ENCODE data around the gene CD44.

The CD44 gene

DNA sequence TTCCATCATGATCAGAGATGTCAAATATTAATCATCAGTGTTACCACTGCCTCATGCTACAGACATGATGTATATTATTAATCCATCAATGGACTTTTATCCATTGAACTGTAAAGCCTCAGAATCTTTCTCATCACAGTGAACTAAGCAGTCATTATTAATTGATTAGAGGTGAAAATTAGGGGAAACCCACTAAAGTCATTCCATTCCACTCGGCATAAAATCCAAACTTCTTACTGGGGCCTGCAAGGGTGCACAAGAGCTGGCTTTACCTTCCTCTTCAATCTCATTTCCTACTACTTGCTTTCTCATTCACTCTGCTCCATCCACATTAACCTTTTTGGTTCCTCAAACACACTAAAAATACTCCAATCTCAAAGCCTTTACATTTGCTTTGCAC lies 7.9 kb upstream of the CD44 start:
- H3K4me2 ChIP-seq (ENCODE audit: low read length): peak overlapping the region; percentile 69
- no peak for TF ChIP-seq EZH2phosphoT487 (IDR thresholded peaks at IDR 0.05; ENCODE audit: low read depth)
- peaks cover 48% of the 10 kb centered on the region for H3K79me2 ChIP-seq (ENCODE audit: low read length)
- H3K36me3 ChIP-seq (replicated peaks; ENCODE audit: low read depth, low read length): no peaks in the 10 kb centered on the region
- H3K27me3 ChIP-seq (ENCODE audit: low read depth, low read length): no peaks in the 10 kb centered on the region
- H3K4me1 ChIP-seq (ENCODE audit: low read length): peaks cover 95% of the 10 kb centered on the region
- H3K9me3 ChIP-seq (ENCODE audit: insufficient read depth, low read length): no peaks in the 10 kb centered on the region
- H4K20me1 ChIP-seq (ENCODE audit: insufficient read depth, low read length): no peaks in the 10 kb centered on the region
- H3K4me3 ChIP-seq (ENCODE audit: low read length): peak overlapping the region; percentile 51
- H3K9ac ChIP-seq (ENCODE audit: low read length): peak overlapping the region; percentile 75
- peak overlapping the region; percentile 95 for H3K27ac ChIP-seq (ENCODE audit: low read length)
- no peak overlapping the region for H2AFZ ChIP-seq (ENCODE audit: low read depth, low read length)

GRCh38 chr11:35131886-35132285 lies 7.1 kb upstream of the CD44 start:
- no peaks in the 10 kb centered on the region for H3K36me3 ChIP-seq (replicated peaks; ENCODE audit: low read depth, low read length)
- H4K20me1 ChIP-seq (ENCODE audit: insufficient read depth, low read length): no peaks in the 10 kb centered on the region
- no peak for TF ChIP-seq EZH2phosphoT487 (IDR thresholded peaks at IDR 0.05; ENCODE audit: low read depth)
- TF ChIP-seq, protein P1, sequence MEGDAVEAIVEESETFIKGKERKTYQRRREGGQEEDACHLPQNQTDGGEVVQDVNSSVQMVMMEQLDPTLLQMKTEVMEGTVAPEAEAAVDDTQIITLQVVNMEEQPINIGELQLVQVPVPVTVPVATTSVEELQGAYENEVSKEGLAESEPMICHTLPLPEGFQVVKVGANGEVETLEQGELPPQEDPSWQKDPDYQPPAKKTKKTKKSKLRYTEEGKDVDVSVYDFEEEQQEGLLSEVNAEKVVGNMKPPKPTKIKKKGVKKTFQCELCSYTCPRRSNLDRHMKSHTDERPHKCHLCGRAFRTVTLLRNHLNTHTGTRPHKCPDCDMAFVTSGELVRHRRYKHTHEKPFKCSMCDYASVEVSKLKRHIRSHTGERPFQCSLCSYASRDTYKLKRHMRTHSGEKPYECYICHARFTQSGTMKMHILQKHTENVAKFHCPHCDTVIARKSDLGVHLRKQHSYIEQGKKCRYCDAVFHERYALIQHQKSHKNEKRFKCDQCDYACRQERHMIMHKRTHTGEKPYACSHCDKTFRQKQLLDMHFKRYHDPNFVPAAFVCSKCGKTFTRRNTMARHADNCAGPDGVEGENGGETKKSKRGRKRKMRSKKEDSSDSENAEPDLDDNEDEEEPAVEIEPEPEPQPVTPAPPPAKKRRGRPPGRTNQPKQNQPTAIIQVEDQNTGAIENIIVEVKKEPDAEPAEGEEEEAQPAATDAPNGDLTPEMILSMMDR (IDR thresholded peaks at IDR 0.05; ENCODE audit: low read depth, low read length): no peak
- peaks cover 97% of the 10 kb centered on the region for H3K4me1 ChIP-seq (ENCODE audit: low read length)
- no peaks in the 10 kb centered on the region for H3K9me3 ChIP-seq (ENCODE audit: insufficient read depth, low read length)
- H3K27me3 ChIP-seq (ENCODE audit: low read depth, low read length): no peaks in the 10 kb centered on the region
- peak overlapping the region; percentile 75 for H3K9ac ChIP-seq (ENCODE audit: low read length)
- peak overlapping the region; percentile 95 for H3K27ac ChIP-seq (ENCODE audit: low read length)
- H3K79me2 ChIP-seq (ENCODE audit: low read length): peaks cover 56% of the 10 kb centered on the region
- H3K4me2 ChIP-seq (ENCODE audit: low read length): peak overlapping the region; percentile 69
- no peak overlapping the region for H2AFZ ChIP-seq (ENCODE audit: low read depth, low read length)
- H3K4me3 ChIP-seq (ENCODE audit: low read length): peak overlapping the region; percentile 51

- Histone ChIP-seq H3K4me3 (ENCODE audit: low read length) (peak overlapping the region; percentile 51; the same call in 1 of the 2 replicates), H3K9ac (ENCODE audit: low read length) (peak overlapping the region; percentile 75; the same call in 1 of the 2 replicates), H3K79me2 (ENCODE audit: low read length) (peaks cover 72% of the 10 kb centered on the region), H2AFZ (ENCODE audit: low read depth, low read length) (no peak overlapping the region), H3K9me3 (ENCODE audit: insufficient read depth, low read length) (no peaks in the 10 kb centered on the region), H3K4me2 (ENCODE audit: low read length) (peak overlapping the region; percentile 69), H3K36me3 (replicated peaks; ENCODE audit: low read depth, low read length) (no peaks in the 10 kb centered on the region), H3K27me3 (ENCODE audit: low read depth, low read length) (no peaks in the 10 kb centered on the region), H3K4me1 (ENCODE audit: low read length) (peaks cover 95% of the 10 kb centered on the region), H3K27ac (ENCODE audit: low read length) (peak overlapping the region; percentile 95), H4K20me1 (ENCODE audit: insufficient read depth, low read length) (no peaks in the 10 kb centered on the region)
- no peak for TF ChIP-seq EZH2phosphoT487 (IDR thresholded peaks at IDR 0.05; ENCODE audit: low read depth)
- TF ChIP-seq, protein P1 (IDR thresholded peaks at IDR 0.05; ENCODE audit: low read depth, low read length): no peak
These were observed 5.3 kb upstream of the CD44 start for GRCh38 chr11:35133656-35134055.

DNA sequence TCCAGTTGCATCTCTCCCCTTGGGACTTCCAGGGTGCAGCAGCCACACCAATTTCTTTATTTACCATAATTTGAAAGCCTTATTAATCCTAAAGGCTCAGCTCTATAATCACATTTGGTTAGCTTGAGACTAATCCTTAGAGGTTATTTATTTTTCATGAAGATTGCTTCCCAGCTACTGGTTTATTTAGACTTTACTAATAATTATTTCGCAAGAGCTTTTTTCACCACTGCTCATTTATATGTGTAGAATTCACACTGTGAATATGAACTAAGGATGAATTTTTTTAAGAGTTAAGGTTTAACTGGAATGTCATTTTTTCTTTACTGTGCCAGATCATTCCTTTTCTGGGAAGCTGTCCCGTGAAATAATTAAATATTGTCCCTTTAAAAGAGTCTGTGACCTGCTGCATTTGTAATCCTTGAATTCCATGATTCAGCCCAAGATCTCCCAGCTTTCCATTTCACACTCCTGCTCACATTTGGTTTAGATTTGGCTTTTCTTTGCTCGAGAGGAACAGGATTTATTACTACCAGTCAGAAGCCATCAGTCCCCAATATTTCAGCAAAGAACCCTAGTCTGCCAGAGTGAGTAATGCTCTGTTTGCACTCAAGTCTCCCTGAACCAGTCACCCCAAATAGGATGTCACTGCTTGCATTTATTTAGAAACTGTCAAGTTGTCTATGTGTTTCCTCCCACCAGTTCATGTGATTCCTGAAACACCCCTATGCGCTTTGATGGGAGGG lies 4.4 kb upstream of the CD44 start:
- H3K4me3 ChIP-seq (ENCODE audit: low read length): no peak overlapping the region
- 0 out of 2 replicates have a peak overlapping the region, but pooled peaks have one; percentile 3 for H3K9ac ChIP-seq (ENCODE audit: low read length)
- no peak for TF ChIP-seq EZH2phosphoT487 (IDR thresholded peaks at IDR 0.05; ENCODE audit: low read depth)
- H3K79me2 ChIP-seq (ENCODE audit: low read length): peaks cover 77% of the 10 kb centered on the region
- no peaks in the 10 kb centered on the region for H4K20me1 ChIP-seq (ENCODE audit: insufficient read depth, low read length)
- H3K9me3 ChIP-seq (ENCODE audit: insufficient read depth, low read length): no peaks in the 10 kb centered on the region
- no peak overlapping the region for H2AFZ ChIP-seq (ENCODE audit: low read depth, low read length)
- H3K4me1 ChIP-seq (ENCODE audit: low read length): peaks cover 88% of the 10 kb centered on the region
- peaks cover 4% of the 10 kb centered on the region for H3K36me3 ChIP-seq (replicated peaks; ENCODE audit: low read depth, low read length)
- no peaks in the 10 kb centered on the region for H3K27me3 ChIP-seq (ENCODE audit: low read depth, low read length)
- 0 out of 2 replicates have a peak overlapping the region, but pooled peaks have one; percentile 98 for H3K4me2 ChIP-seq (ENCODE audit: low read length)
- H3K27ac ChIP-seq (ENCODE audit: low read length): no peak overlapping the region

DNA sequence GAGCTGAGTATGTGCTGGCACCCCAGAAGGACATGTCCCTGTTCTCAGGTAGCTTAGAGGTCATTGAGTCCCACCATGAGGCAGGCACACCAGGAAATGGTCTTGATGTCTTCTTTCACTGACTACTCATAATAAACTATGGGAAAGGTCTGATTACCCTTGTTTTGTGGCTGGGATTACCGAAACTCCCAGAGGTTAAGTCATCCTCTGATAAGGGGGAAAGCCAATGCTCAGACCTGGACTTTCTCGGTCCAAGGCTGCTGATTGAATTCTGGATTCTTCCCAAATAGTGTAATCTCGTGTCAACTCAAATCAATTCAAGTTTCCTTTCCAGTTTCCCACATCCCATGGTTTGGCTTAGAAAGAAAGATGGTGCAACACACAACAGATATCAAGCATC lies 3.7 kb upstream of the CD44 start:
- no peak overlapping the region for H3K9ac ChIP-seq (ENCODE audit: low read length)
- peaks cover 6% of the 10 kb centered on the region for H4K20me1 ChIP-seq (ENCODE audit: insufficient read depth, low read length)
- TF ChIP-seq, protein P1 (IDR thresholded peaks at IDR 0.05; ENCODE audit: low read depth, low read length): no peak
- TF ChIP-seq EZH2phosphoT487 (IDR thresholded peaks at IDR 0.05; ENCODE audit: low read depth): no peak
- no peak overlapping the region for H2AFZ ChIP-seq (ENCODE audit: low read depth, low read length)
- peaks cover 81% of the 10 kb centered on the region for H3K4me1 ChIP-seq (ENCODE audit: low read length)
- H3K27ac ChIP-seq (ENCODE audit: low read length): no peak overlapping the region
- peaks cover 80% of the 10 kb centered on the region for H3K79me2 ChIP-seq (ENCODE audit: low read length)
- H3K9me3 ChIP-seq (ENCODE audit: insufficient read depth, low read length): no peaks in the 10 kb centered on the region
- H3K27me3 ChIP-seq (ENCODE audit: low read depth, low read length): no peaks in the 10 kb centered on the region
- peak overlapping the region; percentile 98 for H3K4me2 ChIP-seq (ENCODE audit: low read length)
- H3K36me3 ChIP-seq (replicated peaks; ENCODE audit: low read depth, low read length): peaks cover 11% of the 10 kb centered on the region
- no peak overlapping the region for H3K4me3 ChIP-seq (ENCODE audit: low read length)
